GM21619 (cell line): ENCODE results near the gene BTBD18.

Experiments used
- ATAC-seq: cut with Tn5 transposase; IDR thresholded peaks from one replicate; pipeline ENCODE4 v1.9.1; 2021; ENCODE audit not compliant: unreplicated experiment

Gene BTBD18

DNA sequence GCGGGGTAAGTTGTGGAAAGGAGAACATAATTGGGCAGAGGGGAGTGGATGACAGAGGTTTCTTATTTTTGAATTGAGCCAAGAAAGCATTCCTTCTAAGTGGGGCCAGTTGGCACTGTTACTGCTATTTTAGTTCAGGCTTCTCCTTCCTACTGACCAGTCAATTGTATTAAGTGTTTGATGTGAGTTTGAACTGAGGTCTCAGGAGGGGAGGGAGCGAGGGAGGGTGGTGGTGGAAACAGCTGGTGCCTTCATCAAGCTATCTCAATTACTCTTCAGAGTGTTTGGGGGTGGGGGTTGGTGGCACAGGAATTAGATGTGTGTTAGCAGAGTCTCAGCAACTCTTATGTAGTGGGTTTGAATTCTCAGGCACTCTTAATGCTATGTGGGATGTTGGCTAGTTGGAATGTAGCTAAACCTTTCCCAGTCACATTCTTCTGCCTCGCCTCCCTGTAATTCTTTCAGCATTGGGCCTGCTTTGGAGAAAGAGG, 24.5 kb upstream of the BTBD18 start:
- no peak for ATAC-seq

DNA sequence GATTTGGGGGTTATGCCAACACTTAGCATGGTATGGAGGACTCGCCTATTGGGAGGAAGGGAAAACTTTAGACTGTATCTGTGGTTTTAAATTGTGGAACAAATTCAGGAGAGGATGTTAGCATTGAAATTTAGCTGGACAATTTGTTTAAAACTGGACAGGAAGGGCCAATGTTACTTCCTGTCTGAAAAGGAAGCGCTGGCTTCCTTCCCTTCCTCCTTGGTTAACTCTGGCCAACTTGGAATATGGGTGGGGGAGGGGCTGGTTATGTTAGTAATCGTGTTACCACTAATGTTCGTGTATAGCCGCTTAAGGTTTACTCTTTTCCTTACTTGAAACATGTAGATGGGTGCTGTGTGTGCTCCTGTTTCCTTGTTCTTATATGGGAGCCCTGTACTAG, 23.9 kb upstream of the BTBD18 start:
- ATAC-seq: no peak

- ATAC-seq: no peak
These were observed 21.5 kb upstream of the BTBD18 start for GRCh38 chr11:57773026-57773598.

DNA sequence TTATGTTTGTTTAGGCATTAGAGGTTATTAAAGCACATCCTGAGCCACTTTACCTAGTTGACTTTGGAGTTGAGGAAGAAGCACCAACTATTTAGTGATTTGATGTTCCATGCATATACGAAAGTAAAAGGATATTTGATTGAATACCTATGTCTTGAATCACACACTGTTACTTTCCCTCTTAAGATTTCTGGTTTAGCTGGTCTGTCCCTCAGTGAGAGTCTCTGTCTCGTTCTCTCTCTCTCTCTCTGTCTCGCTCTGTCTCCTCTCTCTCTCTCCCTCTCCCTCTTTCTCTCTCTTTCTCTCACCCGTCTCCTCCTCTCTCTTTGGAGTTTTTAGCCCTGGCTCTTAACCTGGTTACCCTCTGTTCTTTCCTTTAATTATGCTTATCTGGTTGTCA, 20.9 kb upstream of the BTBD18 start:
- ATAC-seq: no peak

DNA sequence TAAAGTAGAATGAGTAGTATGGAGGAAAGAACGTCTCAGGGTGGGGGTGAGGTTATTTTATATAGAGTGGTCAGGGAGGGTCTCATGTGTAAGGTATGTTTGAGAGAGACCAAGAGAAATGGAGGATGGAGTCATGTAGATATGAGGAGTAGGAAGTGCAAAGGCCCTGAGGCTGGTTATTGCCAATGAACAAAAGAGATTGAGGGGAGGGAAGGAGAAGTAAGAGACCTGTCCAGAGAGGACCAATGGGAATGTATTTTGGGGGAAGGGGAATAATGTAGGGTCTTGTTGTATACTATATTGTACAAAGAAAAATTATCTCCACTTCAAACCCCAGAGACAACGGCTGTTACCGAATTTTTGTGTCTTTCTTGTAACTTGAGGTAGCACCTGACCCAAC, 19.7 kb upstream of the BTBD18 start:
- ATAC-seq: no peak

DNA sequence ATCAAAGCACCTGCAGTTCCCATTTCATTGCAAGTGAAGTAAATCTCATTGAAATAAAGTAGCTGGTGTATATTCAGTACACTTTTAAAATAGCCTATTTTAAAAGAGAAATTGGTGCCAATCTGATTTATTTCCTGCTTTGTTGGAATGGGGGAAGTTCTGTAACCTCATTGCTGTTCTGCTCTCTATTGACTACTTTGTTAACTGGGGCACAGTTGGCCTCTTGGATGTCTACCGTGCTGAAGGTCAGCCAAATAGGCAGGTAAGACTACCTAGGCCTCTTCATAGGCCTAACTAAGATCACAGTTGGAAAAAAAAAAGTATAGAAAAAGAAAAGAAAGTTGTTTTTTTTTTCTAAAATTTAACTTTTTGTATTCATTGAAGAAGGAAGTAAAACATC, 19.2 kb upstream of the BTBD18 start:
- ATAC-seq: no peak

DNA sequence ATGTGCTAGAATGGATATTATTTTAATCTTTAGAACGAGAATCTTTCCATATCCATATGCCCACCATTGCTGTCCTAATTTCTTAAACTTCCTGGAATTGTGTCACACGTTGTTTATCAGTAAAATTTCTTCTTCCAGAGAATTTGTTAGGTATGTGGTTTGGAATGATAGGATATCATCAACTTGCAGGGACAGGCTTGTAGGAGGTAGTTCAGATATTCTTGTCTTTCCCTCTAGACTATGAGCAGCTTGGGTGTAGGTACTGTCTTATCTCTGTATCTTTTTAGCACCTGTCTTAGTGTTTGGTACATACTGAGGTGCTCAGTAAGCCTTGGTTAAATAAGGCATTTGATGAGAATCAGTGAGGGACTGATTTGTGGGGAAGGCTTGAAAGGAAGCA, 13.4 kb upstream of the BTBD18 start:
- no peak for ATAC-seq

- ATAC-seq: no peak
These were observed 12.9 kb upstream of the BTBD18 start for GRCh38 chr11:57764566-57764965.

GRCh38 chr11:57764021-57764420, 12.4 kb upstream of the BTBD18 start:
- ATAC-seq: no peak

DNA sequence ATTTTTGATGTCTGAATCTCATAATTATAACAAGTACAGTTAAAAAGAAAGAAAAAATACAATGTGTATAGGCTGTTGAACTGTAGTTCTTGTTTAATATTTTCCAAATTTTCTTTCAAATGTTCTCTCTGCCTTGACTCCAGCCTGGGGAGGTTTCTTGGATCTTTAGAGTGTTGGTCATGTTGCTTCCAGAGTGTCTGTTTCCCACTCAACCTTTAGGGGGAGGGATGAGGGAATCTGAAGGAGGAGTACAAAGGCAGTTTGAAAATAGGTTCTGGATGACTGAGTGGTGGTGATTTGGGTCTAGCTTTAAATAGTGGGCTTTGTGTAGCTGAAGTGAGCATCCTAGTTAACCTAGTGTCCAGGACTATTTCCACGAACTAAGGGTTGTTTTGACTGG, 11.9 kb upstream of the BTBD18 start:
- no peak for ATAC-seq

DNA sequence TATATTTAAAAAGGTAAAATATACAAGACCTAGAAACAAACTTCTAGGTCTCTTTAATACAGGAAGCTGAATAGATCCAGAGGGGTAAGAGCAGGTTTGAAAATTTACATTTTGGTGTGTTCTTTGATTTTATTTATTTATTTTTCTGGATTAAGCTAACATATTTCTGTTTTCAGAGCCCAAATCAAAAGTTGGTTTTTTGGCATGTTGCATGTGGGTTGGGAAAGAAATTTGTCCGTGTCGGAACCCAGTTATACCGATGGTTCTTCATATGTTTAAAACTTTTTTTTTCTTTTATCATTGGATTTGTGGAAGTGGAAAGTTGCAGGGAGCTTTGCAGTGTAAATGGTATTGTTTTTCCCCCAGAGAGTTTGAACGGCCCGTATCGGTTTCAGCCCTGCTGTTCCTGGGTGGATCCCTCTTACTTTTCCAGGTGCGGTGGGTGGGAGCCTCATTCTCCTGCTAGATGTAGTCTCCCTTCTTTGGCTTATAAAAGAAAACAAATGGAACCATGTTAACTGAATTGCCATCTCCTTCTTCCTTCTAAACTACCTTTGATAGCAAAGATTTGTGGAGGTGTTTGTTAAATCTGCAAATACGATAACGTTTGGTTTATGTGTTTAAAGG, 10.7 kb upstream of the BTBD18 start:
- no peak for ATAC-seq

- peak; percentile 82 for ATAC-seq
These were observed 9.9 kb upstream of the BTBD18 start, which contains the start of gene CTNND1 for GRCh38 chr11:57761301-57762234. CTNND1 (plus strand) TSS chr11:57761802; CDS start chr11:57791479, 29,677 bp downstream.

- no peak for ATAC-seq
These were observed 6.6 kb upstream of the BTBD18 start for GRCh38 chr11:57758174-57758573.

DNA sequence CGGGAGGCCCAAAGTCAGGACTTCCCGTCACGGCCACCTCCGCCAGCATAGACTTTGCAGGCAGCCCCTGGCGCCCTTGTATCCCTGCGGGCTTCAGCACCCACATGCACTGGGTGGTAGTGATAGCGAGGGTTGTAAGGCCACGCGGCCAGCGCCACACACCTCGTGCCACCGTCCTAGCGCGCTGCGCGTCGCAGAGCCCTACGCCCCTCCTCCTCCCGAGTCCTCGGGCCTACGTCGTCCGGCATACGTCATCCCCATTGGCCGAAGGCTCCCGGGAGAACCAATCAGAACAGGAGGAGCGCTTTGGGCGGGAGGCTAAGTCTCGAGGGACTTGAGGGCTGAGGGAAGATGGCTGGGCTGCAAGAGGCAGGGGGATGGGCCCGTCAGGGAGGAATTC, 1.3 kb upstream of the BTBD18 start:
- no peak for ATAC-seq

- ATAC-seq: no peak
These were observed 443 bp downstream of the BTBD18 start for GRCh38 chr11:57751176-57751575.

DNA sequence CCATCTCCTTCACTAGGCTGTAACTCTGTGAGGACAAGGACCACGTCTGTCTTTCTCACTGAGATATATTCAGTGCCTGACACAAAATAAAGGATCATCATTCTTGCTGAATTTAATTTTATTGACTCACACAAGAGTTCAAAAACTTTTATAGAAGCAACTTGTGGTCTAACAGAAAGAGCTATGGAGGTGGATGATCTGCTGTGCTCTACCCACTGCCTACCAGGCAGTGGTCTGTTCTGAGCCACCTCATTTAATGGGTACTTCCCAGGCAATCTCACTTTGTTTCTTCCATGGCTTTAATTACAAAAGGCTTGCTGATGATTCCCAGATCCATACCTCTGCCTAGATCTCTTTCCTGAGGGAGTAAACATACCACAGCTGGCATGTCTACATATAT, 4.7 kb downstream of the BTBD18 start:
- ATAC-seq: no peak

GRCh38 chr11:57745206-57745605, 6.4 kb downstream of the BTBD18 start:
- no peak for ATAC-seq

GRCh38 chr11:57744357-57744756, 7.3 kb downstream of the BTBD18 start:
- ATAC-seq: no peak

DNA sequence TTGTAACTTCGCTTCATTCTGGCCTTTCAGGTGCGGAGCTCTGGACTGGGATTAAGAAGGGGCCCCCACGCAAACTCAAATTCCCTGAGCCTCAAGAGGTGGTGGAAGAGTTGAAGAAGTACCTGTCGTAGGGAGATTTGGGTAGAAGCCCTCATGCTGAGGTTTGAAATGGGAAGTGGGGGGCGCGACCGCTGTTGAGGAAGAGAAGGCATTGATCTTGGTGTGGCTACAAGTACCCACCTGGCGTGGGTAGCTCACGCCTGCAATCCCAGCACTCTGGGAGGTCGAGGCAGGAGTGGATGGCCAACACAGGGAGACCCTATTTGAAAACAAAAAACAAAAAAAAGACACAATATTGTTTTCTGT, 9.5 kb downstream of the BTBD18 start:
- ATAC-seq: no peak

DNA sequence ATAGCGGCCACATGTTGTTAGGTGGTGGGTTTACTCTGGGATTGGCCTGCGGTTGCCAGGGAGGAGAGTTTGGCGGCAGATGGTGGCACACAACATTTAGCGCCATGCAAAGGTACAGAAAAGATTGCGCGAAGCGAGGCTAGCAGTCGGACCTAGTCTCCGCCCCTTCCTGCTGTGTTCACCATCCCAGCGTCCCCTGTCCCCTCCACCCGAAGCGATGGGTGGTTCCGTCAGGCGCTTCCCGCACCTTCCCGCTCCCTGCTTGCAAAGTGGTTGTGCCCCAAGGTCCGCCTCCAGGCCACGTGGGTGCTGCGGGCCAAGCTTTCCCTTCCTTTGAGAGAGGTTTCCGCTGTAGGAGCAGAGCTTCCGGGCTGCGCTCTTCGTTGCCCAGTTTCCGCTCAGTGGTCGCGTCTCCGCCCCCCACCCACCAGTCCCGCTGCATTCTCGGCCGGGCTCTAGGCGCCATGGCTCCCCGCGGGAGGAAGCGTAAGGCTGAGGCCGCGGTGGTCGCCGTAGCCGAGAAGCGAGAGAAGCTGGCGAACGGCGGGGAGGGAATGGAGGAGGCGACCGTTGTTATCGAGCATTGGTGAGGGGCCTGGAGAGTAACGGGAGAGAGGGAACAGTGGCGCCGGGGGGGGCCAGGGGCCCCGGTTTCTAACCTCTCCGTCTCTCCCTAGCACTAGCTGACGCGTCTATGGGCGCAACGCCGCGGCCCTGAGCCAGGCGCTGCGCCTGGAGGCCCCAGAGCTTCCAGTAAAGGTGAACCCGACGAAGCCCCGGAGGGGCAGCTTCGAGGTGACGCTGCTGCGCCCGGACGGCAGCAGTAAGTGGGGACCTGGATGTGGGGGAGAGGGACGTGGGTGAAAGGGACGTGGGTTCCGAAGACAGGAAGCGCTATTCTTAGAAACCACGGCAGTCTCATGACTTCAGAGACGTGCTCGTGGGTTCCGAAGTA, 10.2 kb downstream of the BTBD18 start, which contains the start of gene SELENOH:
Gene SELENOH, plus strand, starts transcription at position 360 of the 955 bp plus-strand sequence. Its CDS starts 105 bp downstream, at position 465.
- peak; percentile 91 for ATAC-seq
